Measurements from ENCODE around the gene ALMS1. TPM values are rescaled to one million over a fixed set of nuclear protein-coding genes. Genes with fewer than 3 reads are reported as not detected.

The ALMS1 gene
- total and polyA plus RNA-seq, 2 of the 4 experiments (the other 2 are of a cell fraction) = 20.8 to 52.8 TPM

- ATAC-seq (ENCODE audit: low read depth) (no peak), DNase-seq (no peak)
- Histone ChIP-seq H3K36me3 (ENCODE audit: control insufficient read depth, insufficient read depth, low read length) (no peaks in the 10 kb centered on the region), H3K4ac (ENCODE audit: low read depth, low read length) (no peak overlapping the region), H3K9ac (ENCODE audit: low read depth, low read length) (no peak overlapping the region), H2AFZ (replicated peaks; ENCODE audit: low read length, poor library complexity) (no peak overlapping the region), H4K91ac (ENCODE audit: insufficient read depth, low read depth, low read length) (no peak overlapping the region), H4K5ac (ENCODE audit: low read depth, low read length) (no peak overlapping the region), H2AK9ac (replicated peaks; ENCODE audit: low read depth, low read length, poor library complexity) (no peak overlapping the region), H3K27ac (ENCODE audit: insufficient read depth, low read length) (no peak overlapping the region), H3K14ac (replicated peaks; ENCODE audit: low read depth, low read length) (no peak overlapping the region), H3K4me2 (ENCODE audit: low read depth, low read length) (no peak overlapping the region), H2BK20ac (ENCODE audit: low read depth, low read length) (no peak overlapping the region), H3K56ac (ENCODE audit: extremely low read depth, insufficient read depth, low read length) (no peak overlapping the region), H3K27me3 (ENCODE audit: control insufficient read depth, insufficient read depth, low read length) (peaks cover 12% of the 10 kb centered on the region), H3K4me1 (ENCODE audit: control insufficient read depth, insufficient read depth, low read length) (no peaks in the 10 kb centered on the region), H2BK120ac (ENCODE audit: low read depth, low read length) (no peak overlapping the region), H3K9me1 (ENCODE audit: insufficient read depth, low read length) (no peaks in the 10 kb centered on the region), H2BK15ac (ENCODE audit: low read depth, low read length) (no peak overlapping the region), H4K20me1 (ENCODE audit: insufficient read depth, low read length) (no peaks in the 10 kb centered on the region), H4K8ac (ENCODE audit: low read depth in 2 of 2, low read length in 2 of 2) (no peak overlapping the region), H2AK5ac (ENCODE audit: low read depth, low read length) (no peak overlapping the region), H3K79me1 (ENCODE audit: low read depth in 1 of 2, low read length in 2 of 2) (no peaks in the 10 kb centered on the region), H3K23ac (ENCODE audit: low read depth, low read length) (no peak overlapping the region), H3K18ac (ENCODE audit: low read depth, low read length) (no peak overlapping the region), H2BK5ac (ENCODE audit: low read depth, low read length, poor library complexity, severe bottlenecking) (no peak overlapping the region), H3K9me3 (ENCODE audit: control insufficient read depth, insufficient read depth, low read length) (no peaks in the 10 kb centered on the region), H3K4me3 (ENCODE audit: insufficient read depth, low read depth, low read length) (no peak overlapping the region)
- ChIA-PET POLR2A (ENCODE audit: unreplicated experiment) (no interaction called here), CTCF (no interaction called here)
- WGBS, 2 experiments (ENCODE audit: extremely low coverage in 2 of 2, insufficient read length in 1 of 2) = no CpG with 5 or more reads among the region's 2 CpGs
- TF ChIP-seq USF2 (IDR thresholded peaks at IDR 0.05; ENCODE audit: low read depth, low read length) (no peak), FOS (IDR thresholded peaks at IDR 0.05; ENCODE audit: low read depth, low read length) (no peak), RAD21 (IDR thresholded peaks at IDR 0.05; ENCODE audit: low read length) (no peak), RCOR1 (IDR thresholded peaks at IDR 0.05; ENCODE audit: insufficient replicate concordance, low read length) (no peak), POLR2A (IDR thresholded peaks at IDR 0.05; ENCODE audit: low read depth, low read length) (no peak), NFE2L2 (IDR thresholded peaks at IDR 0.05; ENCODE audit: low read depth, low read length) (no peak)
- in situ Hi-C loops (cut with MboI; ENCODE audit: low sequenced_read_pairs) (no loop called here), intact Hi-C loops (cut with micrococcal nuclease) (no loop called here), dilution Hi-C loops (cut with HindIII; ENCODE audit: low sequenced_read_pairs, unreplicated experiment) (no loop called here)
- BruUV-seq (replicated peaks) = no TSS peak
These were observed 12.3 kb upstream of the ALMS1 start for GRCh38 chr2:73373344-73373743.

All from IMR-90 (cell line).